ENCODE measurements around the gene WDR43.

DNA sequence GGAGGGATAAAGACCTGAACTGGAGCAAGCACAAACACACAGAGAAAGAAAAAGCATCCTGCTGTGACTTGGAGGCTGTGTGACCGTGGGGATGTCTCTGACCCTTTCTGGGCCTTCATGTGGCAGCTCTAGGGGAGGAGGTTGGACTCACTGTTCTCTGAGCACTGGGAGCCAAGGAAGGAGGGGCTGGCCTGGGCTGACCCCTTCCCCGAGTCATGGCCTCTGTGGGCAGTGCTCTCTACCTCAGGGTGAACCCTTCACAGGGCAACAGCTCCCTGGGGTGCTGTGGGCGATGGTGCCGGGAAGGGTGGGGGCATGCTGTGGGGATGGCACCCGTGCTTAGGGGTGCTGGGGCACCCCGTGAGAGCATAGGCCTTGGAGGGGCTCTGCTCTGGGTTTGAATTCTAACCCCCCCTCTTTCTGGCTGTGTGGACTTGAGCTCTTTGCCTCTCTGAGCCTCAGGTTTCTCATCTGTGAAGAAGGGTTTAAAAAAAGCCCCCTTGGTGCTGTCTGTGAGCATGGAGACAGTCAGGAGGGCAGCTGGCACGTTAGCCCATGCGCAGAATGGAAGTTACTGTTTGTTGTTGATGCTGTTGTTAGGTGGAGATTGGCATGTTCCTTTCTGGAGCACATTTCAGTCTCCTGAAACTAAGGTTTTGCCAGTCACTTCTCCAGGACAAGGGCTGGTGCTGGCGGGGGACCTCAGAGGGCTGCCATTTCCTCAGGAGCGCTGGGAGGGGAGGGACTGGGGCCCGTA, 87.3 kb downstream of the WDR43 start:
- TF ChIP-seq CTBP1 (IDR thresholded peaks at IDR 0.05; ENCODE audit: borderline replicate concordance) = no peak
- TF ChIP-seq SP1 (IDR thresholded peaks at IDR 0.05) = no peak
- no peak for TF ChIP-seq HDGF (IDR thresholded peaks at IDR 0.05; ENCODE audit: borderline replicate concordance)
- no peak for TF ChIP-seq NFRKB (IDR thresholded peaks at IDR 0.05)
- no peak for TF ChIP-seq ARNT (IDR thresholded peaks at IDR 0.05)
- no peak for TF ChIP-seq TARDBP (IDR thresholded peaks at IDR 0.05)
- TF ChIP-seq FOXA1 (IDR thresholded peaks at IDR 0.05) = no peak
- TF ChIP-seq ZNF384 (IDR thresholded peaks at IDR 0.05) = no peak
- no peak for TF ChIP-seq LEF1 (IDR thresholded peaks at IDR 0.05; ENCODE audit: borderline replicate concordance)
- no peak for TF ChIP-seq L3MBTL2 (conservative IDR thresholded peaks at IDR 0.05)
- TF ChIP-seq BHLHE40 (IDR thresholded peaks at IDR 0.05; ENCODE audit: borderline replicate concordance) = no peak
- TF ChIP-seq SUZ12 (IDR thresholded peaks at IDR 0.05) = no peak
- TF ChIP-seq, protein P1, sequence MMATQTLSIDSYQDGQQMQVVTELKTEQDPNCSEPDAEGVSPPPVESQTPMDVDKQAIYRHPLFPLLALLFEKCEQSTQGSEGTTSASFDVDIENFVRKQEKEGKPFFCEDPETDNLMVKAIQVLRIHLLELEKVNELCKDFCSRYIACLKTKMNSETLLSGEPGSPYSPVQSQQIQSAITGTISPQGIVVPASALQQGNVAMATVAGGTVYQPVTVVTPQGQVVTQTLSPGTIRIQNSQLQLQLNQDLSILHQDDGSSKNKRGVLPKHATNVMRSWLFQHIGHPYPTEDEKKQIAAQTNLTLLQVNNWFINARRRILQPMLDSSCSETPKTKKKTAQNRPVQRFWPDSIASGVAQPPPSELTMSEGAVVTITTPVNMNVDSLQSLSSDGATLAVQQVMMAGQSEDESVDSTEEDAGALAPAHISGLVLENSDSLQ (IDR thresholded peaks at IDR 0.05) = no peak
